Upper lobe of left lung (tissue), 6 donors: ENCODE data around the gene BRMS1L. TPM values are rescaled to one million over a fixed set of nuclear protein-coding genes. Genes with fewer than 3 reads are reported as not detected.

Experiments
- ATAC-seq, 2 donors: fragments of 200-7000 bp; cut with Tn5 transposase; one replicate each; pipeline ENCODE4 v1.9.1; 2022; ENCODE audit warnings: mild to moderate bottlenecking in 2 of 2, moderate library complexity in 2 of 2; ENCODE audit not compliant: low FRiP score in 2 of 2
- DNase-seq, 2 donors: peaks; one replicate each; pipeline ENCODE4 v3.0.0-alpha.2; 2019 to 2020
- H3K27ac ChIP-seq, 4 donors: fragments of 200-600 bp; sonication (generic); one replicate each; pipeline ENCODE4 v1.5.1; 2016 to 2019
- H3K27me3 ChIP-seq, 4 donors: fragments of 200-600 bp; sonication (generic); one replicate each; pipeline ENCODE4 v1.5.1; 2017 to 2019
- H3K36me3 ChIP-seq, 4 donors: fragments of 200-600 bp; sonication (generic); one replicate each; pipeline ENCODE4 v1.5.1; 2016 to 2019
- H3K4me1 ChIP-seq, 4 donors: fragments of 200-600 bp; sonication (generic); one replicate each; pipeline ENCODE4 v1.5.1; 2018 to 2019
- H3K4me3 ChIP-seq, 4 donors: fragments of 200-600 bp; sonication (generic); one replicate each; pipeline ENCODE4 v1.5.1; 2017 to 2019; ENCODE audit warnings: mild to moderate bottlenecking in 2 of 4, moderate library complexity in 1 of 4
- H3K9me3 ChIP-seq, 4 donors: fragments of 200-600 bp; sonication (generic); one replicate each; pipeline ENCODE4 v1.5.1; 2018 to 2019
- CTCF ChIP-seq, 6 experiments: fragments of 450-650 bp in 4 of 6; fragments of 200-600 bp in 2 of 6; sonication (generic) in 2 of 6; IDR thresholded peaks; one replicate each; pipeline ENCODE4 v1.5.1; 2016 to 2019; ENCODE audit warnings: antibody characterized with exemption in 6 of 6
- EP300 ChIP-seq, 4 donors: sonication (generic); formaldehyde crosslinking; IDR thresholded peaks; one replicate each; pipeline ENCODE4 v1.5.1; 2017; ENCODE audit warnings: antibody characterized with exemption in 4 of 4, control low read depth in 2 of 4
- POLR2A ChIP-seq, 4 donors: fragments of 450-650 bp; IDR thresholded peaks; one replicate each; pipeline ENCODE4 v1.5.1; 2016 to 2017; ENCODE audit warnings: antibody characterized with exemption in 4 of 4, mild to moderate bottlenecking in 2 of 4
- POLR2AphosphoS5 ChIP-seq, 2 donors: sonication (generic); formaldehyde crosslinking; IDR thresholded peaks; one replicate each; pipeline ENCODE4 v1.5.1; 2017; ENCODE audit warnings: antibody characterized with exemption in 2 of 2
- WGBS, 2 donors: methylation state at CpG; one replicate each; pipeline ENCODE4 v1.1.5; 2017 to 2018; 5-methylcytosine and 5-hydroxymethylcytosine counted together
- total RNA-seq, 6 donors: library from RNA; depleted of rRNA in 4 of 6; stranded (reverse); fragments of >200 nt in 4 of 6; gene quantifications; one replicate each; pipeline versions ENCODE4 v1.1.0 to v1.2.1, GENCODE V29; 2016 to 2021
- donor health status: DM: no; HTN: no; CAD: no; lungs with moderate emphysema.
- donor health status: DM: no; HTN: yes; CAD: no; lungs with severe emphysema.

BRMS1L gene
- total RNA-seq, 6 donors from 2014 or later, result 2.1 to 14.4 (median 6.7) TPM

- no peaks in the 10 kb centered on the region for H3K4me1 ChIP-seq
- H3K9me3 ChIP-seq, result peaks cover 0 to 6% (median 0%) of the 10 kb centered on the region in 4 donors
- H3K27me3 ChIP-seq, result no peaks in the 10 kb centered on the region
- no peak overlapping the region for H3K27ac ChIP-seq
- no peak overlapping the region for H3K4me3 ChIP-seq
- no peak for TF ChIP-seq POLR2AphosphoS5 (IDR thresholded peaks at IDR 0.05)
- TF ChIP-seq CTCF (IDR thresholded peaks at IDR 0.05), result no peak
- no peak for TF ChIP-seq EP300 (IDR thresholded peaks at IDR 0.05)
- TF ChIP-seq POLR2A (IDR thresholded peaks at IDR 0.05), result no peak
- DNase-seq, result no peak
- no peak for ATAC-seq
- no peaks in the 10 kb centered on the region for H3K36me3 ChIP-seq
These were observed 64.2 kb downstream of the BRMS1L start for GRCh38 chr14:35890308-35890707.

- Histone ChIP-seq H3K27ac (no peak overlapping the region), H3K27me3 (no peaks in the 10 kb centered on the region), H3K36me3 (no peaks in the 10 kb centered on the region), H3K9me3 (peaks cover 0 to 12% (median 0%) of the 10 kb centered on the region in 4 donors), H3K4me3 (no peak overlapping the region), H3K4me1 (no peaks in the 10 kb centered on the region)
- TF ChIP-seq CTCF (IDR thresholded peaks at IDR 0.05), result no peak
- no peak for TF ChIP-seq POLR2AphosphoS5 (IDR thresholded peaks at IDR 0.05)
- TF ChIP-seq POLR2A (IDR thresholded peaks at IDR 0.05), result no peak
- no peak for ATAC-seq
- no peak for DNase-seq
These were observed 69.1 kb downstream of the BRMS1L start for GRCh38 chr14:35895256-35895655.

- no peak overlapping the region for H3K27ac ChIP-seq
- H3K27me3 ChIP-seq, result no peaks in the 10 kb centered on the region
- WGBS, 2 donors, result 83 to 100% methylated on average over 2 to 4 of the region's 4 CpGs
- no peak for ATAC-seq
- no peaks in the 10 kb centered on the region for H3K36me3 ChIP-seq
- H3K9me3 ChIP-seq, result peaks cover 0 to 12% (median 0%) of the 10 kb centered on the region in 4 donors
- DNase-seq, result peak in 1 of 2 donors; percentile 25
- no peaks in the 10 kb centered on the region for H3K4me1 ChIP-seq
- TF ChIP-seq POLR2A (IDR thresholded peaks at IDR 0.05) (no peak), EP300 (IDR thresholded peaks at IDR 0.05) (no peak), CTCF (IDR thresholded peaks at IDR 0.05) (no peak), POLR2AphosphoS5 (IDR thresholded peaks at IDR 0.05) (no peak)
- no peak overlapping the region for H3K4me3 ChIP-seq
These were observed 71.5 kb downstream of the BRMS1L start for GRCh38 chr14:35897616-35898111.

- Histone ChIP-seq H3K4me3 (no peak overlapping the region), H3K9me3 (peaks cover 0 to 12% (median 0%) of the 10 kb centered on the region in 4 donors), H3K27me3 (no peaks in the 10 kb centered on the region), H3K27ac (no peak overlapping the region), H3K36me3 (no peaks in the 10 kb centered on the region), H3K4me1 (no peaks in the 10 kb centered on the region)
- TF ChIP-seq CTCF (IDR thresholded peaks at IDR 0.05) (no peak), POLR2A (IDR thresholded peaks at IDR 0.05) (no peak), EP300 (IDR thresholded peaks at IDR 0.05) (no peak), POLR2AphosphoS5 (IDR thresholded peaks at IDR 0.05) (no peak)
- DNase-seq, result no peak
- 88 to 95% methylated on average over 4 of the region's 4 CpGs for WGBS, 2 donors
- no peak for ATAC-seq
These were observed 72.2 kb downstream of the BRMS1L start for GRCh38 chr14:35898217-35898775.

- H3K4me1 ChIP-seq, result no peaks in the 10 kb centered on the region
- H3K27me3 ChIP-seq, result no peaks in the 10 kb centered on the region
- no peak overlapping the region for H3K27ac ChIP-seq
- WGBS, 2 donors, result 89 to 100% methylated on average over 3 of the region's 3 CpGs
- H3K4me3 ChIP-seq, result no peak overlapping the region
- no peak for DNase-seq
- no peak for ATAC-seq
- H3K9me3 ChIP-seq, result peaks cover 0 to 6% (median 0%) of the 10 kb centered on the region in 4 donors
- H3K36me3 ChIP-seq, result no peaks in the 10 kb centered on the region
- TF ChIP-seq CTCF (IDR thresholded peaks at IDR 0.05) (no peak), POLR2AphosphoS5 (IDR thresholded peaks at IDR 0.05) (no peak), EP300 (IDR thresholded peaks at IDR 0.05) (no peak), POLR2A (IDR thresholded peaks at IDR 0.05) (no peak)
These were observed 74.6 kb downstream of the BRMS1L start for GRCh38 chr14:35900741-35901140.
